GM18951 (cell line): ENCODE results near the gene STX11.
"Not testable (repeated sequence)": the region's sequence is repeated elsewhere in the genome, so short reads cannot be mapped to it uniquely, and the experiment has no call there.

Experiments
- POLR2A ChIP-seq: IDR thresholded peaks from 4 replicates; pipeline ENCODE4 v1.6.1; 2011; ENCODE audit warnings: mild to moderate bottlenecking; ENCODE audit not compliant: insufficient read length, insufficient read depth; ENCODE audit errors: extremely low read depth
- in situ Hi-C: fragments of 300-500 bp; cut with MboI; formaldehyde crosslinking; loops from one replicate; pipeline ENCODE4 v1.12.0; 2022; ENCODE audit warnings: low sequenced_read_pairs, mixed read lengths, inconsistent platforms; ENCODE audit not compliant: unreplicated experiment

The STX11 gene

DNA sequence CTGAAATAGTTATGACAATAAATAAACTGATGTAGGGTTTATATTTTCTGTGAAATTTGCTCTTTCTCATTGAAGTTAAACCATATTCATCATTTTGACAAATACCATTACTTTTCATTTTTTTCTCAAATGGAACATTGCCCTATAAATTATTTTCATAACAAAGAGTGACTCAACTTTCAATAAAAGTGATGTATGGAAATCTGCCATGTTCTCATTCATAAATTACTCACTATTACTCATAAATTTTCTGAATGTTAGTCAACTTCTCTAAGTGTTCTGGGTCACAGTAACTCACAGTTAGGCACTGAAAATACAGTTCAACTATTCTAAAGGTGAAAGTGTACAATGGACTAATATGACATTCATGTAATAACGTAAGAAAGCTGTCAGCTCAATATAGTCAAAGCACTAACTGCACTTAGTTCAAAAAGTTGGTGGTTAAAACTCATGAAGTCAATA is 19.0 kb upstream of the STX11 start:
- no peak for TF ChIP-seq POLR2A
- in situ Hi-C loops, result no loop called here

DNA sequence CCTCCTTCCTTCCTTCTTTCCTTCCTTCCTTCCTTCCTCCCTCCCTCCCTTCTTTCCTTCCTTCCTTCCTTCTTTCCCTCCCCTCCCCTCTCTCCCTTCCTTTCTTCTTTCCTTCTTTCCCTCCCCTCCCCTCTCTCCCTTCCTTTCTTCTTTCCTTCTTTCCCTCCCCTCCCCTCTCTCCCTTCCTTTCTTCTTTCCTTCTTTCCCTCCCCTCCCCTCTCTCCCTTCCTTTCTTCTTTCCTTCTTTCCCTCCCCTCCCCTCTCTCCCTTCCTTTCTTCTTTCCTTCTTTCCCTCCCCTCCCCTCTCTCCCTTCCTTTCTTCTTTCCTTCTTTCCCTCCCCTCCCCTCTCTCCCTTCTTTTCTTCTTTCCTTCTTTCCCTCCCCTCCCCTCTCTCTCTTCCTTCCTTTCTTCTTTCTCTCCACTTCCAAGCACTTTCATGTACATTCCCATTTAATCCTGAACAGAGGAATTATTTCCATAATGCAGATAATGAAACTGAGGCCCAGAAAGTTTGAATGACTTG is 18.1 kb upstream of the STX11 start:
- in situ Hi-C loops, result not testable (repeated sequence)

DNA sequence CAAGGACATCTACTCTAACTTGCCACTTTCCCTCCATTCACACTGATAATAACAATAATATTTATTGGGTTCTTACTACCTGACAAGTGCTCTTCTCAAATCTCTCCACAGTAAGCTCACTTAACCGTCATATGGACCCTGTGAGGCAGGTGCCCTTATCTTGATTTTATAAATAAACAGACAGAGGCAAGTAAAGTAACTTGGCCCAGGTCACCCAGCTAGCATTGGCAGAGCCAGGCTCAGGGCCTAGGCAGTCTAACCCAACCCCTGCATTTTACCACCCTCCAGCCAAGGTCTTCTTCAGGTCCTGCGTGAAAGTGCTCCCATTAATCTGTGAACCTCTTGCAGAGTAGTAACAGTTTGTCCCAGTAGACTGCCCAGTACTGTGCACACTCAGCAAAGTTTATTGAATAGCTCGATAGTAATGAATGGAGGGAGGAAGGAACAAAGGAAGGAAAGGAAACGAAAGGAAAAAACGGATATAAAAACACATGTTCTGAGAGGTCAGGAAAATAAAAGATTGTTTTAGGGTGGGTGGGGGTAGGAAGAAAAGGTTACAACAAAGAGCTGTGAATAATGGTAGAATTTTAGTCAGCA is 17.0 kb upstream of the STX11 start:
- in situ Hi-C loops, result no loop called here
- TF ChIP-seq POLR2A, result no peak

DNA sequence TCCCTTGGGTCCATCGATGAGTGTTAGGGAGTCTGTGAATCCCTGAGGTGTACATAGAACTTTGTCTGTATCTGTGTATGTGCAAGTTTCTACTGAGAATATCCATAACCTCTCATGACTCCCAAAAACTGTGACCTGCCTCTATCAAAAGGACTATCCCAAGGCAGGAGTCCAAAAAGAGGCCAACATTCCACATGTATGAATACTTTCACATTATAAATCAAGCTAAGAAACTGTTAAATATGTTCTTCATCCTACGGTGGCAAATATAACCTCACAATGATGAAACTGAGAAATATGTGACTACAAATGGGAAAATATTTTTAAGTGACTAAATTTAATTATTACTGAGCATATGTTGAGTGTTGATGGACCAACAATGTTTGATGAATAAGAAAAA is 16.1 kb upstream of the STX11 start:
- TF ChIP-seq POLR2A, result no peak
- in situ Hi-C loops, result no loop called here

DNA sequence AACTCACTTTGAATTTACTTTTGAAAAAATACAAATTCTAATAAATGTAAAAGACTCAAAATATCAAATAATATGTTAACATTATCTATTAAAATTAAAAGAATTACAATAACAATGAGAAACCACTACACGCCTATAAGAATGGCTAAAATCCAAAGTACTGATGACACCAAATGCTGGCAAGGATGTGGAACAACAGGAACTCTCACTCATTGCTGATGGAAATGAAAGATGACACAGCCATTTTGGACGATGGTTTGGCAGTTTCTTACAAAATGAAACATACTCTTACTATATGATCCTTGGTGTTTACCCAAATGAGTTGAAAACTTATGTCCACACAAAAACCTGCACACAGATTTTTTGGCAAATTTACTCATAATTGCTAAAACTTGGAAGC is 15.6 kb upstream of the STX11 start:
- in situ Hi-C loops, result no loop called here
- TF ChIP-seq POLR2A, result no peak

DNA sequence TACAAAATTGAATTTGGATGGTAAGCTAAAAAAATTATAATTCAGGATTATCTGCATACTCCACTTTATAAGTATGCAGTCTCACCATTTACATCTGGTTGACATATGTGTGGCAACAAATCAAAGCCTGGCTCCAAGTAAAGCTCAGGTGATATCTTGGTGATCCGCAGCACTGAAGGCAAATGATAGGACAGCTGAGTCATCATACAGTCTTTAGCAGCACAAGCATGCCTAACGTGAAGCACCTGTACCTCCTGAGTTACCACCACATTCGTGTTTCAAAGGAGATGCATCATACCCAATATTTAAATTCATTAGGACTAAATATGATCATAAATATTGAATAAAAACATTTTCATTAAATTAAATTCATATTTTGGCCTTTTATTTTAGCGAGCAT is 11.8 kb upstream of the STX11 start:
- in situ Hi-C loops, result no loop called here
- TF ChIP-seq POLR2A, result no peak

DNA sequence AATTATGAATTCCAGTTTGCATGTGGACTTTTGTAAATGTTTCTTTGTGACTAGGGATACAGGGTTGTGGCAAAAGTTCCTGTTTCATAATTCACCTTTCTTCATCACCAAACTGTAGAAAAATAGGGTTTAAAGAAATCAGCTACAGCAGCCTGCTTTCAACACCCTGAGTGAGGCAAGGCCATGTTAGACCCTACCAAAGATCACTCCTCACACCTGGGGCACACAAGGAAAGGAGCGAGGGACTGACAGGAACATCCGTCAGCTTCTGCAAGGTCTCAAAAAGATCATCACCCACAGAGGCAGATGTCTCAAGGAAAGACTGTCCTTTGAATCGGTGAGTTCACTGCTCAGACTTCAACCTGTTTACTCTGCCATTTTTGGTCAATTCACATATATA is 10.5 kb upstream of the STX11 start:
- TF ChIP-seq POLR2A, result no peak
- in situ Hi-C loops, result no loop called here

DNA sequence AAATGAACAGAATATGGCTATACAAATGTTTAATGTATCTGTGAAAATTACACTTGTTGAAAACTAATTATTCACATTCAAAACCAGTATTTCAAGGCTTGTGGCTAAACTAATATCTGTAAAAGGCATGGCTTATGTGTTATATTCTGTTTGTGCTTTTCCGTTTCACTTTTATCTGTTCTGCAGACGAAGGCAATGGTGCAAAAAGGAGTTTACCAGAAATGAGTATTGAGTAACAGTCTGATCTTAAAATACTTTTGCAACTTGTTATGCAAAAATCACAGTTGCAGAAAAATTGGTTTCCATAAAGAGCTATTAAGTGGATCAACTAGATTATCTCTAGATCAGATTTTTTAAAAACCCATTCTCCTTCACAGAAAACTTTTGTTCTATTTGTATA is 9.4 kb upstream of the STX11 start:
- in situ Hi-C loops, result no loop called here

DNA sequence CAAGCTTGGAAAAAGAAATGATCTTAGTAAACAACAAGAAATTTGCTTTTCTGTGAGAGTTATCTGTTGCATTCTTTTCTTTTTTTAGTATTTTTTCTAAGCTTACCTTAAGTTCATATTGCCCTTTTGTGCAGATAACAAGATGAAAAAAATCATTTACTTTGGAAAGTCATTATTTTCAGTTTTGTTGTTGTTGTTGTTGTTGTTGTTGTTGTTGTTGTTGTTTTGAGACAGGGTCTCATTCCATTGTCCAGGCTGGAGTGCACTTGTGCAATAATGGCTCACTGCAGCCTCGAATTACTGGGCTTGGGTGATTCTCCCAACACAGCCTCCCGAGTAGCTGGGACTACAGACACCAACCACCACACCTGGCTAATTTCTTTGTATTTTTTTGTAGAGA is 8.8 kb upstream of the STX11 start:
- in situ Hi-C loops, result no loop called here

More for the DNA sequence above, 9.4 kb upstream of the STX11 start:
- no peak for TF ChIP-seq POLR2A

DNA sequence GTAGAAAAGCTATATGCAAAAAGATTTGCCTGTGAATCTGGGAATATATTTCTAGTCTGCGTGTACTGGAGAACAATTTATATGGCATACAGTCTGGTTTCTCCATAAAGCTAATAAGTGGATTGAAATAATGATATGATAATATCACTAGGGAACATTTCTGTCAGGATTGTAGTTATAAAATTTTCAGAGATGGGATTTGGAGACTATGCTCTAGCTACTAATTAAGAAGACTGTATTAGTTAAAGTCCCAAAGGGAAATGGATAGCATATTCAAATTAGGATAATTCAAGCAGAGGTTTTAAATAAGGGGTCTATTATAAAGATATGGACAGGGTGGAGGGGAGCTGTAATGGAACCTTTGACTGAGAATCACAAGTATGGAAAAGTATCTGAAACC is 7.2 kb upstream of the STX11 start:
- in situ Hi-C loops, result no loop called here
- no peak for TF ChIP-seq POLR2A

More for the DNA sequence above, 8.8 kb upstream of the STX11 start:
- no peak for TF ChIP-seq POLR2A

DNA sequence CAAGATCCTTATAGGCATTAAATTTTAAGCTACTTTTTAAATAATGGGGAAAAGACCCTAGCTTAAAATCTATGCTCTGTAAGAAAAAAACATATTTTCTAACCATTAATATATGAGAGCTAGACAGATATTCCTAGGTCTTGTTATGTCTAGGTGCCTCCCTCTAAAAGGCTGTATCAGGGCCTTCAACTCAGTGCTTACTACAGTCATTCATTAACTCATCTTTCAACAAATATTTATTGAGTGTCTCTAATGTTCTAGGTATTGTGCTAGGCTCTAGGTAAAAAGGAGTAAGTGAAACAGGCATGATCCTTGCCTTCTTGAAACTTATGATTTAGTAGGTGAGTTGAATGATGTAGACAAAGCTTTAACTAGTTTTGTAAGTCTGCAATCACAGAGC is 6.4 kb upstream of the STX11 start:
- TF ChIP-seq POLR2A, result no peak

DNA sequence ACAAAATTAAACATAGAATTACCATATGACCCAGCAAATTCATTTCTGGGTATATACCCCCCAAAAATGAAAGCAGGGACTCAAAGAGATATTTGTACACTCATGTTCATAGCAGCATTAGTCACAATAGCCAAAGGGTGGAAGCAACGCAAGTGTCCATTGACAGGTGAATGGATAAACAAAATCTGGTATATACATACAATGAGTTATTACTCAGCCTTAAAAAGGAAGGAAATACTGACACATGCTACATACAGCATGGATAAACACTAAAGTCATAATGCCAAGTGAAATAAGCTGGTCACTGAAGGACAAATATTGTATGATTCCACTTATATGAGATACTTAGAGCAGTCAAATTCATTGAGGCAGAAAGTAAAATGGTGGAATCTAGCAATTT is 5.3 kb upstream of the STX11 start:
- TF ChIP-seq POLR2A, result no peak
- in situ Hi-C loops, result no loop called here

More for the DNA sequence above, 6.4 kb upstream of the STX11 start:
- in situ Hi-C loops, result no loop called here

DNA sequence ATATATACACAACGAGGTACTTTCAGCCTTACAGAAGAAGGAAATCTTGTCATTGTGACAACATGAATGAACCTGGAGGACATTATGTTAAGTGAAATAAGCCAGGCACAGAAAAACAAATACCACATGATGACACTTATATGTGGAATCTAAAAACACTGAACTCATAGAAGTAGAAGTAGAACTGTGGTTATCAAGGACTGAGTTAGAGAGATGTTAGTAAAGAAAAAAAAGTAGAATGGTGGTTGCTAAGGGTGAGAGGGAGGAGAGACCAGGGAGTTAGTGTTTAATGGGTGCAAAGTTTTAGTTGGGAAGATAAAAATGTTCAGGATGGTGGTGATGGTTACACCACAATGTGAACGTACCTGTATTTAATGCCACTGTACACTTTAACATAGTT is 4.8 kb upstream of the STX11 start:
- no peak for TF ChIP-seq POLR2A
- in situ Hi-C loops, result no loop called here

DNA sequence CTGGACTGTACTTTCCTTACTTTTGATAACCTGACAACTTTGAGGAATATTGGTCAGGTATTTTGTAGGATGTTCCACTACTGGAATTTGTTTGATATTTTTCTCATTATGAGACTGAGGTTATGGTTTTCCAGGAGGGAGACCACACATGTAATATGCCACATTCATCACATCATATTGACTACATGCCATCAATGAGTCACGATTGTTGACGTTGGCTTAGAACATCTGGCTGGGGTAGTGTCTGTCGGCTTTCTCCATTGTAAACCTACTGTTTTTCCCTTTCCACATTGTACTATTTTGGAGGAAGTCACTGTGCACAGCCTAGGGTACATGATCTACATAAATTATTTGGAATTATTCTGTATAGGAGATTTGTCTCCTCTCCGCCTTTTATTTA is 1.4 kb upstream of the STX11 start:
- in situ Hi-C loops, result no loop called here
- TF ChIP-seq POLR2A, result no peak

DNA sequence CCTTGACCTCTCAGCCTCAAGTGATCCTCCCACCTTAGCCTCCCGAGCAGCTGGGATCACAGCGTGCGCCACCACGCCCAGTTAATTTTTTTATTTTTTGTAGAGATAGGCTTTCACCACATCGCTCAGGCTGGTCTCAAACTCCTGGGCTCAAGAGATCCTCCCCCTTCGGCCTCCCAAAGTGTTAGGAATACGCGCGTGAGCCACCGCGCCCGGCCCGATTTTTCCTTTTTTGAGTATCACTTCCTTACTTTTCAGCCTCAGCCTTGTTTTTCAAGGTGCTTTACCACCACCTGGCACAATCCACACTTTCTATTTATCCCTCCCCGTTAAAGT is 791 bp upstream of the STX11 start:
- no peak for TF ChIP-seq POLR2A
- in situ Hi-C loops, result no loop called here
